ENCODE results near the gene RAPGEF1.

GRCh38 chr9:131649646-131650045 is 90.2 kb downstream of the RAPGEF1 start:
- TF ChIP-seq POLR2AphosphoS5 (IDR thresholded peaks at IDR 0.05) (no peak), CTCF (IDR thresholded peaks at IDR 0.05) (no peak)
